Upper lobe of right lung (tissue), 1 donor: ENCODE data around the gene INSC. TPM values are rescaled to one million over a fixed set of nuclear protein-coding genes. Genes with fewer than 3 reads are reported as not detected.

Experiments used
- ATAC-seq: fragments of 200-7000 bp; cut with Tn5 transposase; one replicate; pipeline ENCODE4 v1.9.1; 2020; ENCODE audit warnings: mild to moderate bottlenecking, moderate library complexity
- DNase-seq: peaks from one replicate; pipeline ENCODE4 v3.0.0-alpha.2; 2020
- H3K27ac ChIP-seq: fragments of 200-600 bp; one replicate; pipeline ENCODE4 v1.8.0; 2022
- H3K27me3 ChIP-seq: fragments of 200-600 bp; one replicate; pipeline ENCODE4 v1.8.0; 2022; ENCODE audit warnings: mild to moderate bottlenecking
- H3K36me3 ChIP-seq: fragments of 200-600 bp; one replicate; pipeline ENCODE4 v1.8.0; 2022
- H3K4me1 ChIP-seq: fragments of 200-600 bp; one replicate; pipeline ENCODE4 v1.8.0; 2022
- H3K4me3 ChIP-seq: fragments of 200-600 bp; one replicate; pipeline ENCODE4 v1.8.0; 2022; ENCODE audit warnings: mild to moderate bottlenecking
- H3K9me3 ChIP-seq: fragments of 200-600 bp; one replicate; pipeline ENCODE4 v1.8.0; 2022
- CTCF ChIP-seq: fragments of 200-600 bp; IDR thresholded peaks from one replicate; pipeline ENCODE4 v1.8.0; 2022; ENCODE audit warnings: antibody characterized with exemption
- intact Hi-C: fragments of 100-400 bp; cut with DNase I; formaldehyde crosslinking; loops from one replicate; pipeline ENCODE4 v1.11.0; 2022
- total RNA-seq: library from RNA; stranded (reverse); fragmentation: NEBNext Ultra II Directional; extraction: Animal tissue kit (Norgen Biotek cat#: 25700); gene quantifications from one replicate; pipeline ENCODE4 v1.2.1, GENCODE V29; 2021
- donor health status: DM: no; HTN: yes; CAD: no; lungs with severe emphysema.

Gene INSC
- total RNA-seq, 1 donor from 2014 or later, result 0.96 TPM

- no peak for DNase-seq
- Histone ChIP-seq H3K27me3 (no peaks in the 10 kb centered on the region), H3K4me3 (no peak overlapping the region), H3K36me3 (no peaks in the 10 kb centered on the region), H3K4me1 (no peaks in the 10 kb centered on the region), H3K27ac (no peak overlapping the region), H3K9me3 (no peaks in the 10 kb centered on the region)
- intact Hi-C loops, result loop anchor here (5.0 kb wide), 1 partner anchor 101 kb away; no protein-coding TSS in a partner anchor
- ATAC-seq, result no peak
- TF ChIP-seq CTCF, result no peak
These were observed 8.3 kb upstream of the INSC start for GRCh38 chr11:15106201-15106965.

GRCh38 chr11:15107730-15108515 lies 6.8 kb upstream of the INSC start:
- DNase-seq, result no peak
- Histone ChIP-seq H3K9me3 (no peaks in the 10 kb centered on the region), H3K27ac (no peak overlapping the region), H3K4me3 (no peak overlapping the region), H3K4me1 (no peaks in the 10 kb centered on the region), H3K27me3 (no peaks in the 10 kb centered on the region), H3K36me3 (no peaks in the 10 kb centered on the region)
- intact Hi-C loops, result loop anchor here (5.0 kb wide), 1 partner anchor 99 kb away; no protein-coding TSS in a partner anchor
- TF ChIP-seq CTCF, result no peak
- ATAC-seq, result no peak

- no peaks in the 10 kb centered on the region for H3K27me3 ChIP-seq
- no peaks in the 10 kb centered on the region for H3K4me1 ChIP-seq
- ATAC-seq, result no peak
- TF ChIP-seq CTCF, result no peak
- no peaks in the 10 kb centered on the region for H3K9me3 ChIP-seq
- H3K27ac ChIP-seq, result no peak overlapping the region
- no peak overlapping the region for H3K4me3 ChIP-seq
- no peaks in the 10 kb centered on the region for H3K36me3 ChIP-seq
- DNase-seq, result no peak
- intact Hi-C loops, result loop anchor here (5.0 kb wide), 1 partner anchor 99 kb away; no protein-coding TSS in a partner anchor
These were observed 6.1 kb upstream of the INSC start for GRCh38 chr11:15108592-15109130.

GRCh38 chr11:15109602-15110001 lies 5.1 kb upstream of the INSC start:
- ATAC-seq (no peak), DNase-seq (no peak)
- H3K27me3 ChIP-seq, result peaks cover 4% of the 10 kb centered on the region
- no peaks in the 10 kb centered on the region for H3K9me3 ChIP-seq
- intact Hi-C loops, result loop anchor here (5.0 kb wide), 1 partner anchor 98 kb away; no protein-coding TSS in a partner anchor
- no peak overlapping the region for H3K4me3 ChIP-seq
- no peak overlapping the region for H3K27ac ChIP-seq
- TF ChIP-seq CTCF, result no peak
- H3K36me3 ChIP-seq, result no peaks in the 10 kb centered on the region
- H3K4me1 ChIP-seq, result no peaks in the 10 kb centered on the region

GRCh38 chr11:15111215-15111614 lies 3.5 kb upstream of the INSC start:
- no peak overlapping the region for H3K4me3 ChIP-seq
- H3K27ac ChIP-seq, result no peak overlapping the region
- intact Hi-C loops, result no loop called here
- H3K36me3 ChIP-seq, result no peaks in the 10 kb centered on the region
- no peaks in the 10 kb centered on the region for H3K9me3 ChIP-seq
- DNase-seq, result no peak
- ATAC-seq, result no peak
- no peak for TF ChIP-seq CTCF
- no peaks in the 10 kb centered on the region for H3K4me1 ChIP-seq
- H3K27me3 ChIP-seq, result peaks cover 17% of the 10 kb centered on the region
